ENCODE measurements around the gene SORCS1. TPM values are rescaled to one million over a fixed set of nuclear protein-coding genes. Genes with fewer than 3 reads are reported as not detected.

The SORCS1 gene
- total and polyA plus RNA-seq, 2 donors (not counting 1 experiment from before 2014, with no cell fraction given), result not detected

DNA sequence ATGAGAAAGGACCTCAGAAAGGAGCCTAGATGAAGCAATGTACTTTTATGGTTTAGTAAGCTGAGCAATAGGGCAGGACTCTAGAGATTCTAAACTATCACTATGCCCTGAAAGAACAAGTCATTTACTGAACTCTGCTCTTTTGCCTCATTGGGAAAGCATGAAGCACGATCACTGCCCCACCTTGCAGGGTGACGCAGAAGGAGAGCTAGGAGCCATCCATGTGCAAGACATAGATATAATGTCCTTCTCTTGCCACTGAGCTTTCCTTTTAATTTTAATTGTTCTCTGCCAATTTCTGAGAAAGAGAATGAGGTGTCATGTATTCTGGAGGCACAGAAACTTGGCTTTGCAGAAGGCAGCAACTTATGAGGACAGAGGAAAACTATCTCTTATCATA, 108.3 kb downstream of the SORCS1 start:
- no peak overlapping the region for H2AFZ ChIP-seq (ENCODE audit: insufficient read depth, low read depth, low read length, poor library complexity, severe bottlenecking)
- CTCF ChIA-PET, result no interaction called here
- no peak overlapping the region for H3K4me2 ChIP-seq (replicated peaks; ENCODE audit: low read depth, low read length, poor library complexity, severe bottlenecking)
- no peaks in the 10 kb centered on the region for H3K27me3 ChIP-seq (replicated peaks in 1 of 4; ENCODE audit: control extremely low read depth in 1 of 4, control insufficient read depth in 3 of 4, insufficient read depth in 4 of 4, low read length in 3 of 4)
- no peaks in the 10 kb centered on the region for H3K4me1 ChIP-seq (ENCODE audit: control insufficient read depth in 2 of 2, insufficient read depth in 2 of 2, low read length in 2 of 2)
- no peaks in the 10 kb centered on the region for H3K9me3 ChIP-seq (ENCODE audit: control extremely low read depth in 1 of 3, control insufficient read depth in 2 of 3, insufficient read depth in 1 of 3, low read length in 2 of 3)
- no peaks in the 10 kb centered on the region for H3K4me1 Mint-ChIP-seq
- H3K27ac ChIP-seq (ENCODE audit: low read length in 2 of 2), result no peak overlapping the region
- no peak overlapping the region for H3K27ac Mint-ChIP-seq
- DNase-seq (no peak), ATAC-seq (ENCODE audit: low read depth) (no peak)
- H3K4me3 ChIP-seq (ENCODE audit: control extremely low read depth in 1 of 5, extremely low read depth in 1 of 5, insufficient read depth in 1 of 5, low read depth in 2 of 5, low read length in 4 of 5), result no peak overlapping the region
- no peaks in the 10 kb centered on the region for H3K79me2 ChIP-seq (ENCODE audit: control insufficient read depth, insufficient read depth, low read length)
- POLR2A ChIA-PET, result no interaction called here
- intact Hi-C loops (cut with micrococcal nuclease), result no loop called here
- H3K9me3 Mint-ChIP-seq (ENCODE audit: insufficient read depth), result no peaks in the 10 kb centered on the region
- H3K9ac ChIP-seq (ENCODE audit: low read length), result no peak overlapping the region
- TF ChIP-seq, protein P1, sequence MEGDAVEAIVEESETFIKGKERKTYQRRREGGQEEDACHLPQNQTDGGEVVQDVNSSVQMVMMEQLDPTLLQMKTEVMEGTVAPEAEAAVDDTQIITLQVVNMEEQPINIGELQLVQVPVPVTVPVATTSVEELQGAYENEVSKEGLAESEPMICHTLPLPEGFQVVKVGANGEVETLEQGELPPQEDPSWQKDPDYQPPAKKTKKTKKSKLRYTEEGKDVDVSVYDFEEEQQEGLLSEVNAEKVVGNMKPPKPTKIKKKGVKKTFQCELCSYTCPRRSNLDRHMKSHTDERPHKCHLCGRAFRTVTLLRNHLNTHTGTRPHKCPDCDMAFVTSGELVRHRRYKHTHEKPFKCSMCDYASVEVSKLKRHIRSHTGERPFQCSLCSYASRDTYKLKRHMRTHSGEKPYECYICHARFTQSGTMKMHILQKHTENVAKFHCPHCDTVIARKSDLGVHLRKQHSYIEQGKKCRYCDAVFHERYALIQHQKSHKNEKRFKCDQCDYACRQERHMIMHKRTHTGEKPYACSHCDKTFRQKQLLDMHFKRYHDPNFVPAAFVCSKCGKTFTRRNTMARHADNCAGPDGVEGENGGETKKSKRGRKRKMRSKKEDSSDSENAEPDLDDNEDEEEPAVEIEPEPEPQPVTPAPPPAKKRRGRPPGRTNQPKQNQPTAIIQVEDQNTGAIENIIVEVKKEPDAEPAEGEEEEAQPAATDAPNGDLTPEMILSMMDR (IDR thresholded peaks at IDR 0.05), result no peak
- TF ChIP-seq EZH2 (IDR thresholded peaks at IDR 0.05; ENCODE audit: borderline replicate concordance, insufficient read depth, low read depth, low read length, poor library complexity, severe bottlenecking), result no peak
- H3K27me3 Mint-ChIP-seq, result no peaks in the 10 kb centered on the region
- no peak overlapping the region for H3K4me3 Mint-ChIP-seq
- WGBS (ENCODE audit: insufficient coverage), result 100% methylated on average over 1 of the region's 2 CpGs
- H4K20me1 ChIP-seq (ENCODE audit: control insufficient read depth, insufficient read depth, low read length, poor library complexity, severe bottlenecking), result no peaks in the 10 kb centered on the region
- no peaks in the 10 kb centered on the region for H3K36me3 ChIP-seq (replicated peaks in 1 of 2; ENCODE audit: control extremely low read depth in 1 of 2, control insufficient read depth in 1 of 2, extremely low read depth in 1 of 2, insufficient read depth in 2 of 2, low read length in 1 of 2)

DNA sequence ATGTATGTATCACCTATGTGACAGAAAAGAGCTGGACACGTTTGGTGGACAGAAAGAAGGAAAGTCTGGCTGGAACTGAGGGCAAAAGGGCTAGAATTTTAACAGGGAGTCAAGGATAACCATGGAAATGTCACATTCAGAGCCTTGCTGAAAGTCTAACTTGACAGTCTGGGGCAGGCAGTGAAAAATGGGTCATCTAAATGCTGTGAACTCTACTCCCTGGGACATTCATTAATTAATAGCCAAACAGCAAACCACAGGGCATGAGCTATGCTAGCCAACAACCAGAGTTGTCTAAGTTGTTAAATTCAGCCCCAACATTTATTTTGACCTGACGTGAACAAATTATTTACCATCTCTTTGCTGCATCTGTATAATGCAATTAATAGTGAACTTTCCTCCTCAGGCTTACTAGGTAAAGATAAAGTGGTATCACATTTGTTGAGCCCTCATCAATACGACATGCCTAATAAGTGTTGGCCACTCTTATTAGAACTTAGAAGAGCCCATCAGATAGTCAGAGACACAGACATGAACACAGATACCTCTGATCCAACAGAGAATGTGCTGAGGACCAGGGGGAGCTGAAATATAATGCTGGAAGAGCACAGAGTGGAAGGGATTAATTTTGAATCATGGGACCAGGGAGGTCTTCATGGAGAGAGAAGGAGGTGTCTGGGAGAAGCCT, 109.9 kb downstream of the SORCS1 start:
- Mint-ChIP-seq H3K9me3 (ENCODE audit: insufficient read depth) (no peaks in the 10 kb centered on the region), H3K27me3 (no peaks in the 10 kb centered on the region), H3K27ac (no peak overlapping the region), H3K4me1 (no peaks in the 10 kb centered on the region), H3K4me3 (no peak overlapping the region)
- no peaks in the 10 kb centered on the region for H3K27me3 ChIP-seq (replicated peaks in 1 of 4; ENCODE audit: control extremely low read depth in 1 of 4, control insufficient read depth in 3 of 4, insufficient read depth in 4 of 4, low read length in 3 of 4)
- ChIA-PET CTCF (no interaction called here), POLR2A (no interaction called here)
- no peak overlapping the region for H3K9ac ChIP-seq (ENCODE audit: low read length)
- WGBS (ENCODE audit: insufficient coverage), result no CpG with 5 or more reads among the region's 3 CpGs
- H3K4me3 ChIP-seq (ENCODE audit: control extremely low read depth in 1 of 5, extremely low read depth in 1 of 5, insufficient read depth in 1 of 5, low read depth in 2 of 5, low read length in 4 of 5), result no peak overlapping the region
- no peak for TF ChIP-seq EZH2 (IDR thresholded peaks at IDR 0.05; ENCODE audit: borderline replicate concordance, insufficient read depth, low read depth, low read length, poor library complexity, severe bottlenecking)
- TF ChIP-seq, protein P1 (IDR thresholded peaks at IDR 0.05), result no peak
- ATAC-seq (ENCODE audit: low read depth) (no peak), DNase-seq (no peak)
- H3K36me3 ChIP-seq (replicated peaks in 1 of 2; ENCODE audit: control extremely low read depth in 1 of 2, control insufficient read depth in 1 of 2, extremely low read depth in 1 of 2, insufficient read depth in 2 of 2, low read length in 1 of 2), result no peaks in the 10 kb centered on the region
- H2AFZ ChIP-seq (ENCODE audit: insufficient read depth, low read depth, low read length, poor library complexity, severe bottlenecking), result no peak overlapping the region
- H3K9me3 ChIP-seq (ENCODE audit: control extremely low read depth in 1 of 3, control insufficient read depth in 2 of 3, insufficient read depth in 1 of 3, low read length in 2 of 3), result no peaks in the 10 kb centered on the region
- H3K79me2 ChIP-seq (ENCODE audit: control insufficient read depth, insufficient read depth, low read length), result no peaks in the 10 kb centered on the region
- no peak overlapping the region for H3K4me2 ChIP-seq (replicated peaks; ENCODE audit: low read depth, low read length, poor library complexity, severe bottlenecking)
- H4K20me1 ChIP-seq (ENCODE audit: control insufficient read depth, insufficient read depth, low read length, poor library complexity, severe bottlenecking), result no peaks in the 10 kb centered on the region
- intact Hi-C loops (cut with micrococcal nuclease), result no loop called here
- no peaks in the 10 kb centered on the region for H3K4me1 ChIP-seq (ENCODE audit: control insufficient read depth in 2 of 2, insufficient read depth in 2 of 2, low read length in 2 of 2)
- H3K27ac ChIP-seq (ENCODE audit: low read length in 2 of 2), result no peak overlapping the region
